ENCODE data around the gene WDR35. TPM values are rescaled to one million over a fixed set of nuclear protein-coding genes. Genes with fewer than 3 reads are reported as not detected.

The WDR35 gene
- total RNA-seq, 1 experiment from 2014 or later: 7.2 TPM

DNA sequence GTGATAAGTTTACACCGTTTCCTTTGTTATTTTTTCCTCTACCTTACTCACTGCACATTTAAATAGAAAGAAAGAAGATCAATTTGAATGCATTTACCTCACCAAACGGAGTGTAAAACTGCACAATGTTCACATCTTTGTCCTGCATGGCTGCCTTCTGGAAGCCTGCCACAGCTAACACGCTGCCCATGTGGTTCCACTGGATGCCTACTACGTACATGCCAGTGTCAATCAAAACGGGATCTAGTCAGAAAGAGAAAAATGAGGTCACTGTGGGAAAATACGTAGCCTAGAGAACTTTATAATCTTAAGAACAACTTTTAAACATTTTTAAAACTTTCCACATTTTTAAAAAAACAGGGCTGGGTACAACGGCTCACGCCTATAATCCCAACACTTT is 16.4 kb downstream of the WDR35 start:
- Mint-ChIP-seq H3K4me1 (ENCODE audit: low read depth, unreplicated experiment) (no peaks in the 10 kb centered on the region), H3K4me3 (ENCODE audit: unreplicated experiment) (no peak overlapping the region), H3K27me3 (ENCODE audit: insufficient read depth, unreplicated experiment) (no peaks in the 10 kb centered on the region), H3K9me3 (ENCODE audit: unreplicated experiment) (no peaks in the 10 kb centered on the region), H3K36me3 (ENCODE audit: insufficient read depth, unreplicated experiment) (no peaks in the 10 kb centered on the region), H3K27ac (ENCODE audit: unreplicated experiment) (no peak overlapping the region)
- ChIA-PET POLR2A (no interaction called here), CTCF (no interaction called here)
- no TSS peak for BruUV-seq (replicated peaks)
- no peak for DNase-seq
- Histone ChIP-seq H3K9me3 (no peaks in the 10 kb centered on the region), H3K36me3 (ENCODE audit: control insufficient read depth, insufficient read depth, low read length) (no peaks in the 10 kb centered on the region; the same call in 1 of the 2 replicates), H3K4me1 (no peaks in the 10 kb centered on the region), H3K4me3 (ENCODE audit: low read depth, low read length) (no peak overlapping the region), H3K27me3 (replicated peaks; ENCODE audit: control insufficient read depth, insufficient read depth, low read length) (no peaks in the 10 kb centered on the region)
- intact Hi-C loops (cut with micrococcal nuclease; ENCODE audit: unreplicated experiment): no loop called here
- TF ChIP-seq, protein P1, sequence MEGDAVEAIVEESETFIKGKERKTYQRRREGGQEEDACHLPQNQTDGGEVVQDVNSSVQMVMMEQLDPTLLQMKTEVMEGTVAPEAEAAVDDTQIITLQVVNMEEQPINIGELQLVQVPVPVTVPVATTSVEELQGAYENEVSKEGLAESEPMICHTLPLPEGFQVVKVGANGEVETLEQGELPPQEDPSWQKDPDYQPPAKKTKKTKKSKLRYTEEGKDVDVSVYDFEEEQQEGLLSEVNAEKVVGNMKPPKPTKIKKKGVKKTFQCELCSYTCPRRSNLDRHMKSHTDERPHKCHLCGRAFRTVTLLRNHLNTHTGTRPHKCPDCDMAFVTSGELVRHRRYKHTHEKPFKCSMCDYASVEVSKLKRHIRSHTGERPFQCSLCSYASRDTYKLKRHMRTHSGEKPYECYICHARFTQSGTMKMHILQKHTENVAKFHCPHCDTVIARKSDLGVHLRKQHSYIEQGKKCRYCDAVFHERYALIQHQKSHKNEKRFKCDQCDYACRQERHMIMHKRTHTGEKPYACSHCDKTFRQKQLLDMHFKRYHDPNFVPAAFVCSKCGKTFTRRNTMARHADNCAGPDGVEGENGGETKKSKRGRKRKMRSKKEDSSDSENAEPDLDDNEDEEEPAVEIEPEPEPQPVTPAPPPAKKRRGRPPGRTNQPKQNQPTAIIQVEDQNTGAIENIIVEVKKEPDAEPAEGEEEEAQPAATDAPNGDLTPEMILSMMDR (IDR thresholded peaks at IDR 0.05; ENCODE audit: insufficient read depth in 1 of 2, low read depth in 1 of 2, low read length in 1 of 2, severe bottlenecking in 1 of 2, unreplicated experiment in 1 of 2): no peak

DNA sequence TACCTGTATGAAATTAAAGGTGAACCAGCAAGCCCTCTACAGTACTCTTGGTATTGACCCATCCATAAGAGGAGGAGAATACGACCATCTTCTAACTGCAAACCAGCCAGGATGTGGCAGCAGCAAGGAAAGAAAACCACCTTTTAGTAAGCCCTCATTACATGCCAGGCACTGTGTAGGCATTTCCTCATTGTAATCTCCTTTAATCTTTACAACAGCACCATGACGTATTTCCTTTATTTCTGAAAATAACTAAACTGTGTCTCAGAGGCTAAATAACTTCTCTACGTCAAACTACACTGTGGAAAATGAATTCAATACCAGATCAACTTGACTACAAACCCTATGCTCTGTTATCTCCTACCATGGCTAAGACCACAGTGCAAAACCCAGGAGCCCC is 18.2 kb downstream of the WDR35 start:
- Histone ChIP-seq H3K9me3 (no peaks in the 10 kb centered on the region), H3K4me1 (no peaks in the 10 kb centered on the region), H3K27me3 (replicated peaks; ENCODE audit: control insufficient read depth, insufficient read depth, low read length) (no peaks in the 10 kb centered on the region), H3K4me3 (ENCODE audit: low read depth, low read length) (no peak overlapping the region), H3K36me3 (ENCODE audit: control insufficient read depth, insufficient read depth, low read length) (no peaks in the 10 kb centered on the region)
- no peaks in the 10 kb centered on the region for H3K27me3 Mint-ChIP-seq (ENCODE audit: insufficient read depth, unreplicated experiment)
- intact Hi-C loops (cut with micrococcal nuclease; ENCODE audit: unreplicated experiment): no loop called here
- ChIA-PET POLR2A (no interaction called here), CTCF (no interaction called here)
- no peaks in the 10 kb centered on the region for H3K36me3 Mint-ChIP-seq (ENCODE audit: insufficient read depth, unreplicated experiment)
- no peak overlapping the region for H3K4me3 Mint-ChIP-seq (ENCODE audit: unreplicated experiment)
- no TSS peak for BruUV-seq (replicated peaks)
- no peaks in the 10 kb centered on the region for H3K9me3 Mint-ChIP-seq (ENCODE audit: unreplicated experiment)
- TF ChIP-seq, protein P1 (IDR thresholded peaks at IDR 0.05; ENCODE audit: insufficient read depth in 1 of 2, low read depth in 1 of 2, low read length in 1 of 2, severe bottlenecking in 1 of 2, unreplicated experiment in 1 of 2): no peak
- no peak for DNase-seq
- no peaks in the 10 kb centered on the region for H3K4me1 Mint-ChIP-seq (ENCODE audit: low read depth, unreplicated experiment)
- H3K27ac Mint-ChIP-seq (ENCODE audit: unreplicated experiment): no peak overlapping the region

DNA sequence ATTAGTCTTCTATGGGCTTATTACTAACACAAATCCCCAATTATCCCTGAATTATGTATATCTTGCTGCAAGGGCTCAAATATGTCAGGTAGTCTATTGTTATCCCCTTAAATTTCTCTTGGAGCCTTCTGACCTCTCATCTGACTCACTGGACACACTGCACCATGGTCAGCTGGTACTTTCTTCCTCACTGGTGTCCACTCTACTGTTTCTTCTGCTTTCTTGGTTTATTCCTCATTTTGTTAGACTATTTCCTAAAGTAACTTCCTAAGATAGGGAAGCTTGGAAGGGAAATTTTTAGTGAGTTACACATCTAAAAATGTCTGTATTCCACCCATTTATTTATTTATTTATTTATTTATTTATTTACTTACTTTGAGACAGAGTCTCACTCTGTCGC is 26.5 kb downstream of the WDR35 start:
- intact Hi-C loops (cut with micrococcal nuclease; ENCODE audit: unreplicated experiment): no loop called here
- Mint-ChIP-seq H3K4me3 (ENCODE audit: unreplicated experiment) (no peak overlapping the region), H3K27me3 (ENCODE audit: insufficient read depth, unreplicated experiment) (no peaks in the 10 kb centered on the region), H3K4me1 (ENCODE audit: low read depth, unreplicated experiment) (no peaks in the 10 kb centered on the region), H3K36me3 (ENCODE audit: insufficient read depth, unreplicated experiment) (no peaks in the 10 kb centered on the region), H3K9me3 (ENCODE audit: unreplicated experiment) (no peaks in the 10 kb centered on the region), H3K27ac (ENCODE audit: unreplicated experiment) (no peak overlapping the region)
- POLR2A ChIA-PET: no interaction called here
- BruUV-seq (replicated peaks): no TSS peak
- Histone ChIP-seq H3K27me3 (replicated peaks; ENCODE audit: control insufficient read depth, insufficient read depth, low read length) (no peaks in the 10 kb centered on the region), H3K9me3 (no peaks in the 10 kb centered on the region), H3K36me3 (ENCODE audit: control insufficient read depth, insufficient read depth, low read length) (no peaks in the 10 kb centered on the region), H3K4me3 (ENCODE audit: low read depth, low read length) (no peak overlapping the region), H3K4me1 (no peaks in the 10 kb centered on the region)
- DNase-seq: no peak
- CTCF ChIA-PET: no interaction called here
- TF ChIP-seq, protein P1 (IDR thresholded peaks at IDR 0.05; ENCODE audit: insufficient read depth in 1 of 2, low read depth in 1 of 2, low read length in 1 of 2, severe bottlenecking in 1 of 2, unreplicated experiment in 1 of 2): no peak
